Measurements from ENCODE around the gene PYGL.
A peak's percentile ranks its signal among the peaks of the same experiment; 100 is the strongest.

Gene PYGL

GRCh38 chr14:50871228-50871627, 73.1 kb downstream of the PYGL start:
- no peak for DNase-seq

GRCh38 chr14:50865391-50866076, 78.7 kb downstream of the PYGL start:
- DNase-seq, result no peak

- DNase-seq, result no peak
Observed at GRCh38 chr14:50864946-50865345, 79.3 kb downstream of the PYGL start.

DNA sequence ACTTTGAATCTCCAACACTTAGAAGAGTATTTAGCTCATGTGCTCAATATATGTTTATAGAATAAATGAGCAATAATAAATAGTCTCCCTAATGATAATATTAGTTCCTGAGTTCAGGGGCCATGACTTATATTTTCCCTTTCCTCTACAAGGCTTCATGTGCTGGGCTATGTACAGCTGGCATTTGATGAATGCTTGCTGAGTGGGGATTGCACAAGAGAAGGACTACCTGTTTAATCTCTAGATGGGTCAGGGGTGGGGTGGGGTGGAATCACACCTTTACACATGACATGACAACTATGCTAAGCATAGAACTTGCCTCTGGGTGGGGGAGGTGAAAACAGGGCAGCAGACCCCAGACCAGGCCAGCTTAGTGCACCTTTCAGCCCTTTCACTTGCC, 80.0 kb downstream of the PYGL start:
- DNase-seq, result no peak

DNA sequence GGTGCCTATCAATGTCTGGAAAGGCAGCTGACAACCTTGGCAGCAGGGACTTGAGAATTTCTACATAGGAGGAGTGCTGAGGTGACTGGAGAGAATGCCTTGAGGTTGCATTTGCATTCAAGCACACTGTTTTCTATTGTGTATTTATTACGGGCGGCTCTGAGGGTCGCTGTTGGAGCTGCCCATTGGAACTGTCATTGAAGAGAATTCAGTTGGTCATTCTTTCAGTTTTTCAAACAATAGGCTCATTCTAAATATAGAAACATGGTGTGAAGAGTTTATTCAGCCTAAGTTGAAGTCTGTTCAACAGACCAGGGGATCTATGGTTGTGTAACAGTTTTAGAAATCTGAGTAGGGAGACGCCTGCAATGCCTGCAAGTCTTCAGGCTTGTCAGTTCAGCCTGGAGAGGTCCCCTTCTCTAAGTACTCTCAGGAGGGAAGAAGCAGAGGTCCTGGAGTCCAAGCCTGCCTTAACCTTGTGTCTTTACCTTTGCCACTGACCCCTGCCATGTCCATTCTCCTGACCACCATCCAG, 82.2 kb downstream of the PYGL start:
- no peak for DNase-seq

DNA sequence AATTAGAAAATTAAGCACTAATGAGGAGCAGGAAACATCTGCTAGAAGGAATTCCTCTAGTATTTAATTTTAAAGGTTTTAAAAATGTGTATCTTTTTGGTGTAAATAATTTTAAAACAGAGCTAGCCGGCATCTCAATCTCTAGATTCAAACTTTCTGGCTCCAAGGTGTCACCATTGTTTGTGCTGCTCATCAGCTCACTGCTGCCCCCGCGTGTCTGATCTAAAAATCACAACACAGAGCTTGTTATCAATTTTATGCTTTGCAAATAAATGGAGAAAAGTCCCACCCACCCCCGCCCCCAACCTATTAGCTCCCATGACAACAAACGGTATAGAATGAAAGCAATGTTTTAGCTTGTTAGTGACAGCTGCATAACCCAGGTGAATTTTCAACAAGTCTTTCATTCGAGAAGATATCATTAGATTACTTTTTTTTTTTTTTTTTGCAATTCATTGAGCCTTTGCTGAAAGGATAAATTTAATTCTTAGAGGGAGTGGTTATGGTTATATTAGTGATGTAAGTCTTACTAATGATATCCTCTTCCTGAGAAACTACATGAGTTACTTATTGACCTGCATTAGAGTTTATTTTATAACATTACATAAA, 83.7 kb downstream of the PYGL start:
- peak; percentile 95 for DNase-seq

DNA sequence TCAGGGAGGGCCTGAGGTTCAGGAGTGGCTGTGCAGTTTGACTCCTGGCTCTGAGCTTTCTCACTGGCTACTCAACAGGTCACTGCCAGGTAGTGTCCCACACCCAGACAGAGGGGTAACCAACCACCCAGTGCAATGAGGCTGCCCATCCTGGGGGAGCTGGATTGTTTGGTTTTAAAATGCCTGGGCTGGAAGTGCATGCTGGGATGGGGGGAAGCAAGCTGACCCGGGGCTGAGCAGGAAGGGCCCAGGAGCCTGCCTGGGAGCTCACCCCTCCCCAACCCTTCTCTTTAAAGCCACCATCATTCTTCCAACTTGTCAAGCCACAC, 85.0 kb downstream of the PYGL start:
- no peak for DNase-seq

GRCh38 chr14:50856660-50857059, 87.6 kb downstream of the PYGL start:
- no peak for DNase-seq

- DNase-seq, result no peak
Observed at GRCh38 chr14:50855558-50855957, 88.7 kb downstream of the PYGL start.
